ENCODE data around the gene ZC3H7B. TPM values are rescaled to one million over a fixed set of nuclear protein-coding genes. Genes with fewer than 3 reads are reported as not detected.

The ZC3H7B gene
- total and polyA plus RNA-seq, 2 experiments from 2014 or later = 5.7 to 61.5 TPM

DNA sequence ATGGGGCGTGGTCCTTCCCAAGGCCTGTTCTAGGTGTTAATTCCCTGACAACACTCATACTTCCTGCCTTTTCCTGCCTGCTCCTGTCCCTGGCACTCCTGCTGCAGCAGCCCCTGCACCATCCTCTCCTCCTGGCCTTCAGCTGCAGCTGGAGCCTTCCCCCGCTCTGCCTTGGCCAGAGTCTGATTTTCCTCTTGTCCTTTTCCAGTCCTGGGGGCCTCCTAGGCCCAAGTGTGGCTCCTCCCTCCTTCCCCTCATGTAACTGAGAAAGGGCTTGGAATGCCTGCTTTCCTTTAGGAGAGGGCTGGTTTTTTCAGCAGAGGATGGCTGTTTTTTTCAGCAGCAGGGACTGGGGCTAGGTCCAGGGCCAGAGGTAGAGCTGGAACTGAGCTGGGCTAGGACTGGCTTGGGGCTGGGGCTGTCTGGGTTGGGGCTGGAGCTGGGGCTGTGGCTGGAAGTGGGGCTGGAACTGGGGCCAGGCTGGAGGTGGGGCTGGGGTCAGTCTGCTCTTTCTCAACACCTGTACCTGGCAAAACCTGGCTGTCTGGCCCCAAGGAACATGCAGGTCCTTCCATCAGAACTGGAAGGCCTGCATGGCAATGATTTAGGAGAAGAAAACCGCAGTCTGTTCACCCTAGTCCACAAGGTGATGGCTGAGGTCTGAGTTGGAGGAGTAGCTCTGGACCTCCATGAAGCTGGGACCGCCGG lies 23.6 kb downstream of the ZC3H7B start:
- H3K27me3 ChIP-seq (ENCODE audit: insufficient read depth) = no peaks in the 10 kb centered on the region
- H3K79me2 ChIP-seq (replicated peaks; ENCODE audit: insufficient read depth) = no peaks in the 10 kb centered on the region
- no peak overlapping the region for H2AFZ ChIP-seq
- Mint-ChIP-seq H3K36me3 (ENCODE audit: low read depth) (peaks cover 60% of the 10 kb centered on the region), H3K9me3 (no peaks in the 10 kb centered on the region), H3K4me1 (no peaks in the 10 kb centered on the region; the same call in 2 of the 3 replicates), H3K27ac (no peak overlapping the region), H3K4me3 (no peak overlapping the region), H3K27me3 (ENCODE audit: insufficient read depth, low read depth, poor library complexity) (peaks cover 6% of the 10 kb centered on the region)
- no peak for ATAC-seq
- H3K27ac ChIP-seq (ENCODE audit: low read depth) = no peak overlapping the region
- no peak overlapping the region for H3K4me2 ChIP-seq
- no peak for TF ChIP-seq ZNF462 (CRISPR knock-in tag; IDR thresholded peaks at IDR 0.05)
- no peak for TF ChIP-seq REST (IDR thresholded peaks at IDR 0.05; ENCODE audit: unreplicated experiment)
- TF ChIP-seq STAT1 (IDR thresholded peaks at IDR 0.05; ENCODE audit: unreplicated experiment) = no peak
- TF ChIP-seq EZH2 (IDR thresholded peaks at IDR 0.05; ENCODE audit: low read depth, unreplicated experiment) = no peak
- no peak for TF ChIP-seq ZNF331 (CRISPR knock-in tag; IDR thresholded peaks at IDR 0.05; ENCODE audit: low read depth)
- no peak for TF ChIP-seq EZH2phosphoT487 (IDR thresholded peaks at IDR 0.05; ENCODE audit: unreplicated experiment)
- no peak for TF ChIP-seq CREB1 (CRISPR knock-in tag; IDR thresholded peaks at IDR 0.05; ENCODE audit: low read depth)
- TF ChIP-seq ZNF114 (CRISPR knock-in tag; IDR thresholded peaks at IDR 0.05) = no peak
- TF ChIP-seq ETS1 (IDR thresholded peaks at IDR 0.05) = no peak
- no peak for TF ChIP-seq NANOG (IDR thresholded peaks at IDR 0.05; ENCODE audit: borderline replicate concordance)
- TF ChIP-seq JUNB (IDR thresholded peaks at IDR 0.05; ENCODE audit: unreplicated experiment) = no peak
- TF ChIP-seq POLR2AphosphoS5 (IDR thresholded peaks at IDR 0.05; ENCODE audit: low read depth) = no peak
- TF ChIP-seq, protein P1, sequence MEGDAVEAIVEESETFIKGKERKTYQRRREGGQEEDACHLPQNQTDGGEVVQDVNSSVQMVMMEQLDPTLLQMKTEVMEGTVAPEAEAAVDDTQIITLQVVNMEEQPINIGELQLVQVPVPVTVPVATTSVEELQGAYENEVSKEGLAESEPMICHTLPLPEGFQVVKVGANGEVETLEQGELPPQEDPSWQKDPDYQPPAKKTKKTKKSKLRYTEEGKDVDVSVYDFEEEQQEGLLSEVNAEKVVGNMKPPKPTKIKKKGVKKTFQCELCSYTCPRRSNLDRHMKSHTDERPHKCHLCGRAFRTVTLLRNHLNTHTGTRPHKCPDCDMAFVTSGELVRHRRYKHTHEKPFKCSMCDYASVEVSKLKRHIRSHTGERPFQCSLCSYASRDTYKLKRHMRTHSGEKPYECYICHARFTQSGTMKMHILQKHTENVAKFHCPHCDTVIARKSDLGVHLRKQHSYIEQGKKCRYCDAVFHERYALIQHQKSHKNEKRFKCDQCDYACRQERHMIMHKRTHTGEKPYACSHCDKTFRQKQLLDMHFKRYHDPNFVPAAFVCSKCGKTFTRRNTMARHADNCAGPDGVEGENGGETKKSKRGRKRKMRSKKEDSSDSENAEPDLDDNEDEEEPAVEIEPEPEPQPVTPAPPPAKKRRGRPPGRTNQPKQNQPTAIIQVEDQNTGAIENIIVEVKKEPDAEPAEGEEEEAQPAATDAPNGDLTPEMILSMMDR (conservative IDR thresholded peaks at IDR 0.05; ENCODE audit: low read depth in 2 of 2) = no peak
- H3K4me1 ChIP-seq (ENCODE audit: insufficient read depth) = no peaks in the 10 kb centered on the region
- peaks cover 10% of the 10 kb centered on the region for H3K36me3 ChIP-seq (ENCODE audit: insufficient read depth)
- H3K4me3 ChIP-seq = no peak overlapping the region
- H3K9me2 ChIP-seq (ENCODE audit: insufficient read depth) = no peaks in the 10 kb centered on the region
- no peaks in the 10 kb centered on the region for H3F3A ChIP-seq (replicated peaks; ENCODE audit: low read depth)
- no peak for DNase-seq (ENCODE audit: low spot score)
- H4K20me1 ChIP-seq (replicated peaks; ENCODE audit: insufficient read depth) = no peaks in the 10 kb centered on the region; the same call in none of the 2 replicates
